H9 (cell line): ENCODE data around the gene IRAK4. TPM values are rescaled to one million over a fixed set of nuclear protein-coding genes. Genes with fewer than 3 reads are reported as not detected.

ENCODE experiments used
- DNase-seq: peaks from one replicate; pipeline ENCODE4 v3.0.0-alpha.2; 2017
- H2AFZ ChIP-seq: one replicate; pipeline ENCODE4 v1.6.1; 2013; ENCODE audit warnings: mild to moderate bottlenecking, low read length, control low read depth, moderate library complexity
- H2AK5ac ChIP-seq: 2 replicates; pipeline ENCODE4 v1.6.1; 2013; ENCODE audit warnings: low read length, control low read depth, mixed read lengths; ENCODE audit not compliant: insufficient read length
- H2BK120ac ChIP-seq: one replicate; pipeline ENCODE4 v1.6.1; 2013; ENCODE audit warnings: low read depth, mild to moderate bottlenecking, low read length, control low read depth, inconsistent platforms; ENCODE audit not compliant: poor library complexity, severe bottlenecking
- H2BK12ac ChIP-seq: 2 replicates; pipeline ENCODE4 v1.6.1; 2013; ENCODE audit warnings: low read length, control low read depth, mixed read lengths, low read depth; ENCODE audit not compliant: insufficient read length
- H2BK15ac ChIP-seq: 2 replicates; pipeline ENCODE4 v1.6.1; 2013; ENCODE audit warnings: low read depth, low read length, control low read depth
- H2BK20ac ChIP-seq: one replicate; pipeline ENCODE4 v1.6.1; 2013; ENCODE audit warnings: low read depth, mild to moderate bottlenecking, low read length, control low read depth, inconsistent platforms; ENCODE audit not compliant: poor library complexity, severe bottlenecking
- H2BK5ac ChIP-seq: 2 replicates; pipeline ENCODE4 v1.6.1; 2013; ENCODE audit warnings: low read length, control low read depth, mixed read lengths; ENCODE audit not compliant: insufficient read length
- H3K14ac ChIP-seq: 2 replicates; pipeline ENCODE4 v1.6.1; 2013; ENCODE audit warnings: low read length, control low read depth; ENCODE audit not compliant: insufficient read depth
- H3K18ac ChIP-seq: 2 replicates; pipeline ENCODE4 v1.6.1; 2013; ENCODE audit warnings: low read depth, mild to moderate bottlenecking, mixed read lengths, low read length, control low read depth; ENCODE audit not compliant: insufficient read length
- H3K23ac ChIP-seq: 2 replicates; pipeline ENCODE4 v1.6.1; 2013; ENCODE audit warnings: low read length, control low read depth, mixed read lengths, low read depth; ENCODE audit not compliant: insufficient read length
- H3K23me2 ChIP-seq: 2 replicates; pipeline ENCODE4 v1.6.1; 2013; ENCODE audit warnings: low read depth, mild to moderate bottlenecking, mixed read lengths, low read length, control low read depth; ENCODE audit not compliant: insufficient read length, poor library complexity, severe bottlenecking
- H3K27ac ChIP-seq: 2 replicates; pipeline ENCODE4 v1.5.1; 2013; ENCODE audit warnings: low read length, control low read depth, mixed read lengths, low read depth; ENCODE audit not compliant: insufficient read length
- H3K27me3 ChIP-seq: 2 replicates; pipeline ENCODE4 v1.6.1; 2013; ENCODE audit warnings: low read length, control low read depth, inconsistent platforms; ENCODE audit not compliant: insufficient read depth
- H3K4ac ChIP-seq: 2 replicates; pipeline ENCODE4 v1.6.1; 2013; ENCODE audit warnings: low read depth, mild to moderate bottlenecking, control low read depth, inconsistent platforms, low read length, moderate library complexity
- H3K4me1 ChIP-seq: 2 replicates; pipeline ENCODE4 v1.6.1; 2013; ENCODE audit warnings: low read length, control low read depth, inconsistent platforms; ENCODE audit not compliant: insufficient read depth
- H3K4me2 ChIP-seq: 2 replicates; pipeline ENCODE4 v1.6.1; 2013; ENCODE audit warnings: low read length, control low read depth, mixed read lengths; ENCODE audit not compliant: insufficient read length, insufficient read depth
- H3K56ac ChIP-seq: 2 replicates; pipeline ENCODE4 v1.6.1; 2013; ENCODE audit warnings: low read depth, mild to moderate bottlenecking, mixed read lengths, low read length, control low read depth; ENCODE audit not compliant: insufficient read length
- H3K79me1 ChIP-seq: 2 replicates; pipeline ENCODE4 v1.6.1; 2013; ENCODE audit warnings: low read depth, mild to moderate bottlenecking, moderate library complexity, low read length, control low read depth, inconsistent platforms; ENCODE audit not compliant: insufficient read depth, poor library complexity, severe bottlenecking
- H3K79me2 ChIP-seq: 2 replicates; pipeline ENCODE4 v1.6.1; 2013; ENCODE audit warnings: low read length, control low read depth, inconsistent platforms; ENCODE audit not compliant: insufficient read depth
- H3K9ac ChIP-seq: 2 replicates; pipeline ENCODE4 v1.6.1; 2013; ENCODE audit warnings: low read length, control low read depth, mixed read lengths; ENCODE audit not compliant: insufficient read length; ENCODE audit errors: extremely low read depth
- H3K9me3 ChIP-seq: one replicate; pipeline ENCODE4 v1.6.1; 2013; ENCODE audit warnings: low read depth, low read length, inconsistent platforms; ENCODE audit not compliant: control insufficient read depth
- H3T11ph ChIP-seq: one replicate; pipeline ENCODE4 v1.6.1; 2013; ENCODE audit warnings: mild to moderate bottlenecking, low read length, control low read depth, inconsistent platforms
- H4K20me1 ChIP-seq: one replicate; pipeline ENCODE4 v1.6.1; 2013; ENCODE audit not compliant: control insufficient read depth, insufficient read length, insufficient read depth
- H4K5ac ChIP-seq: 2 replicates; pipeline ENCODE4 v1.6.1; 2013; ENCODE audit warnings: low read depth, mild to moderate bottlenecking, mixed read lengths, low read length, control low read depth; ENCODE audit not compliant: insufficient read length
- H4K8ac ChIP-seq: replicated peaks from 2 replicates; pipeline ENCODE4 v1.6.1; 2013; ENCODE audit warnings: low read length, control low read depth, mixed read lengths, low read depth; ENCODE audit not compliant: insufficient read length
- H4K91ac ChIP-seq: 2 replicates; pipeline ENCODE4 v1.6.1; 2013; ENCODE audit warnings: low read depth, mild to moderate bottlenecking, moderate library complexity, mixed read lengths, low read length, control low read depth; ENCODE audit not compliant: insufficient read length
- H3K27ac Mint-ChIP-seq, 3 experiments: 2 replicates in 2 of 3; 3 replicates in 1 of 3; pipeline ENCODE4 v1.8.0; 2020 to 2021; ENCODE audit warnings: mixed read lengths in 3 of 3, mild to moderate bottlenecking in 1 of 3, moderate library complexity in 1 of 3
- H3K27me3 Mint-ChIP-seq: 2 replicates; pipeline ENCODE4 v1.8.0; 2021; ENCODE audit warnings: low read depth, mild to moderate bottlenecking, moderate library complexity, mixed read lengths
- H3K36me3 Mint-ChIP-seq, 3 experiments: 2 replicates in 2 of 3; 3 replicates in 1 of 3; pipeline ENCODE4 v1.8.0; 2020 to 2021; ENCODE audit warnings: low read depth in 3 of 3, mixed read lengths in 3 of 3; ENCODE audit not compliant: insufficient read depth in 1 of 3
- H3K4me1 Mint-ChIP-seq, 2 experiments: 2 replicates each; pipeline ENCODE4 v1.8.0; 2020; ENCODE audit warnings: mixed read lengths in 2 of 2
- H3K4me3 Mint-ChIP-seq, 2 experiments: 2 replicates in 1 of 2; 3 replicates in 1 of 2; pipeline ENCODE4 v1.8.0; 2020 to 2021; ENCODE audit warnings: mild to moderate bottlenecking in 2 of 2, mixed read lengths in 2 of 2, moderate library complexity in 1 of 2
- H3K9me3 Mint-ChIP-seq, 2 experiments: 2 replicates in 1 of 2; 3 replicates in 1 of 2; pipeline ENCODE4 v1.8.0; 2020; ENCODE audit warnings: mild to moderate bottlenecking in 2 of 2, mixed read lengths in 2 of 2, moderate library complexity in 1 of 2
- CTCF ChIP-seq: fragments of 200-600 bp; sonication (generic); conservative IDR thresholded peaks from 3 replicates; pipeline ENCODE4 v1.8.0; 2021; ENCODE audit warnings: antibody characterized with exemption, mild to moderate bottlenecking
- WGBS: extraction: QIAGEN DNeasy Blood & Tissue Kit; methylation state at CpG from one replicate; pipeline ENCODE4 v1.1.7; 2013; ENCODE audit warnings: missing lambda C conversion rate, low lambda C conversion rate, mixed read lengths; ENCODE audit not compliant: insufficient read length; ENCODE audit errors: extremely low coverage; 5-methylcytosine and 5-hydroxymethylcytosine counted together
- total RNA-seq: library from RNA; stranded (reverse); gene quantifications from 2 replicates; pipeline ENCODE4 v1.2.1, GENCODE V29; 2021

Gene IRAK4
- total RNA-seq, 1 experiment from 2014 or later, result 3.0 TPM

- no peak overlapping the region for H3K23ac ChIP-seq
- no CpG with 5 or more reads among the region's 4 CpGs for WGBS
- no peak for DNase-seq
- H3K27me3 ChIP-seq, result no peaks in the 10 kb centered on the region
- no peak overlapping the region for H4K91ac ChIP-seq
- no peak overlapping the region for H2BK20ac ChIP-seq
- Mint-ChIP-seq H3K4me3 (no peak overlapping the region), H3K36me3 (no peaks in the 10 kb centered on the region), H3K9me3 (no peaks in the 10 kb centered on the region), H3K4me1 (peaks cover 0 to 3% of the 10 kb centered on the region in 2 experiments; a peak in 1 of 4 replicates), H3K27me3 (no peaks in the 10 kb centered on the region), H3K27ac (no peak overlapping the region)
- H3K4me1 ChIP-seq, result no peaks in the 10 kb centered on the region
- H3K27ac ChIP-seq, result no peak overlapping the region
- no peak overlapping the region for H2AFZ ChIP-seq
- H3K9ac ChIP-seq, result no peak overlapping the region
- H3K4me2 ChIP-seq, result no peak overlapping the region
- no peaks in the 10 kb centered on the region for H3K9me3 ChIP-seq
- H3K14ac ChIP-seq, result no peak overlapping the region
- no peaks in the 10 kb centered on the region for H4K20me1 ChIP-seq
- H4K5ac ChIP-seq, result no peak overlapping the region
- H2BK5ac ChIP-seq, result no peak overlapping the region
- no peak overlapping the region for H2BK15ac ChIP-seq
- no peak for TF ChIP-seq CTCF
- H2BK120ac ChIP-seq, result no peak overlapping the region
- no peaks in the 10 kb centered on the region for H3K23me2 ChIP-seq
- no peak overlapping the region for H2BK12ac ChIP-seq
- no peak overlapping the region for H3K4ac ChIP-seq
- no peak overlapping the region for H4K8ac ChIP-seq
- H3K79me1 ChIP-seq, result no peaks in the 10 kb centered on the region
- no peaks in the 10 kb centered on the region for H3K79me2 ChIP-seq
- no peak overlapping the region for H2AK5ac ChIP-seq
- no peak overlapping the region for H3K18ac ChIP-seq
- H3T11ph ChIP-seq, result no peak overlapping the region
- H3K56ac ChIP-seq, result no peak overlapping the region
Measured at GRCh38 chr12:43812926-43813325, 54.2 kb downstream of the IRAK4 start.
